ENCODE measurements around the gene SERGEF. TPM values are rescaled to one million over a fixed set of nuclear protein-coding genes. Genes with fewer than 3 reads are reported as not detected.
"Not testable (repeated sequence)": the region's sequence is repeated elsewhere in the genome, so short reads cannot be mapped to it uniquely, and the experiment has no call there.

Gene SERGEF
- total RNA-seq, 4 donors from 2014 or later: 11.8 to 34.7 (median 24.5) TPM

DNA sequence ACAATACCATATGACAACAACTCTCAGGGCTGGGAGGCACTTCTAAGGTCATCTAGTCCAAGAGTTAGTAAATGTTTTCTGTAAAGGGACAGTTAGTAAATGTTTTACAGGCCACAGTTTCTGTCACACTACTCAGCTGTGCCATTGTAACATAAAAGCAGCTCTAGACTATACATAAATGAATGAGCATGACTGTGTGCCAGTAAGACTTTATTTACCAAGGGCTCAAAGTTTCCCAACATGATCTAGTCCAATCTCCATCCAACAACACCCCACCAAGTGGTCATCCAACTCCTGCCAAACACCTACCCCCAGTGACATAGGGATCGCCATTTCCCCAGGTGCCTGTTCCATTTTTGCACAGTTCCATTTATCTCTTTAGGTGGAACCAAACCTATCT lies 12.1 kb downstream of the SERGEF start:
- no peak overlapping the region for H3K27ac ChIP-seq
- in situ Hi-C loops (cut with MboI; ENCODE audit: low sequenced_read_pairs in 4 of 4) (no loop called here), intact Hi-C loops (cut with DNase I; ENCODE audit: low total_unique reads) (no loop called here)
- no peak for DNase-seq
- TF ChIP-seq POLR2A (IDR thresholded peaks at IDR 0.05): no peak
- TF ChIP-seq, protein P1, sequence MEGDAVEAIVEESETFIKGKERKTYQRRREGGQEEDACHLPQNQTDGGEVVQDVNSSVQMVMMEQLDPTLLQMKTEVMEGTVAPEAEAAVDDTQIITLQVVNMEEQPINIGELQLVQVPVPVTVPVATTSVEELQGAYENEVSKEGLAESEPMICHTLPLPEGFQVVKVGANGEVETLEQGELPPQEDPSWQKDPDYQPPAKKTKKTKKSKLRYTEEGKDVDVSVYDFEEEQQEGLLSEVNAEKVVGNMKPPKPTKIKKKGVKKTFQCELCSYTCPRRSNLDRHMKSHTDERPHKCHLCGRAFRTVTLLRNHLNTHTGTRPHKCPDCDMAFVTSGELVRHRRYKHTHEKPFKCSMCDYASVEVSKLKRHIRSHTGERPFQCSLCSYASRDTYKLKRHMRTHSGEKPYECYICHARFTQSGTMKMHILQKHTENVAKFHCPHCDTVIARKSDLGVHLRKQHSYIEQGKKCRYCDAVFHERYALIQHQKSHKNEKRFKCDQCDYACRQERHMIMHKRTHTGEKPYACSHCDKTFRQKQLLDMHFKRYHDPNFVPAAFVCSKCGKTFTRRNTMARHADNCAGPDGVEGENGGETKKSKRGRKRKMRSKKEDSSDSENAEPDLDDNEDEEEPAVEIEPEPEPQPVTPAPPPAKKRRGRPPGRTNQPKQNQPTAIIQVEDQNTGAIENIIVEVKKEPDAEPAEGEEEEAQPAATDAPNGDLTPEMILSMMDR (IDR thresholded peaks at IDR 0.05 in 4 of 5, conservative IDR thresholded peaks at IDR 0.05 in 1 of 5): no peak
- H3K9me3 ChIP-seq: no peaks in the 10 kb centered on the region
- no peak for ATAC-seq
- H3K27me3 ChIP-seq: no peaks in the 10 kb centered on the region
- H3K36me3 ChIP-seq: peaks cover 0 to 51% of the 10 kb centered on the region in 2 donors
- H3K4me1 ChIP-seq: no peaks in the 10 kb centered on the region
- no peak overlapping the region for H3K4me3 ChIP-seq

DNA sequence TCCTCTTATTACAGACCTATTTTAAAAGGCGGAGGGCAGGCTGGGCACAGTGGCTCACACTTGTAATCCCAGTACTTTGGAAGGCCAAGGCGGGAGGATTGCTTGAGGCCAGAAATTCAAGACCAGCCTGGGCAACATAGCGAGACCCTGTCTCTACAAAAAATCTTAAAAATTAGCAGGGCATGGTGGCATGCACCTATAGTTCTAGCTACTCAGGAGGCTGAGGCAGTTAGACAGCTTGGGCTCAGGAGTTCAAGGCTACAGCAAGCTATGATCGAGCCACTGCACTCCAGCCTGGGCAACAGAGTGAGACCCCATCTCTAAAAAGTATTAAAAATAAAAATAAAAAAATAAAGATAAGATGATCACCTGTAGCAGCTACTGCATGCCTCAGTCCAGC lies 12.7 kb downstream of the SERGEF start:
- DNase-seq; H3K4me3 ChIP-seq; H3K27me3 ChIP-seq; in situ Hi-C loops (cut with MboI; ENCODE audit: low sequenced_read_pairs in 4 of 4); H3K27ac ChIP-seq; ATAC-seq; H3K4me1 ChIP-seq; H3K9me3 ChIP-seq; intact Hi-C loops (cut with DNase I; ENCODE audit: low total_unique reads): not testable (repeated sequence)
- peaks cover 0 to 56% of the 10 kb centered on the region in 2 donors for H3K36me3 ChIP-seq

DNA sequence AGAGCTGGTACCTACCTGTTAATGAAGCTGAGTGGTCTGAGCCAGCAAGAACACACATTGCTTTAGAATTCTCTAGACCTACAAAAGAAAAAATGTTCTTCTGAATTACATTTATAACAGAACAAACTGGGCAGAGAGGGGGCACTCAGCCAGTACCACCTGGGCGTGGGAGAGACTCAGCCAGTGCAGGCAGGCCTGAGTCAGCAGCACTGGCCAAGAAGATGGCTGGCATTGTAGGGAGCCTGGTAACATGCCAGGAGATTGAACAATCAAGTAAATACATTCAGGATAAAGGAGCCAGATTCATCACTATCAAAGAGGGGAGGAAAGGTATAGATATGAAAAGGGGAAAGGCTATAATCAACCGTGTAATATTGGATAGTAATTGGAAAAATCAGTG lies 19.9 kb downstream of the SERGEF start:
- intact Hi-C loops (cut with DNase I; ENCODE audit: low total_unique reads) (loop anchor here (5.0 kb wide), 1 partner anchor 114 kb away; the partner anchor contains the start of gene SAAL1), in situ Hi-C loops (cut with MboI; ENCODE audit: low sequenced_read_pairs in 4 of 4) (loop anchor here in 1 of 4 donors (10.0 kb wide), 1 partner anchor 112 kb away; the partner anchor contains the start of gene SAAL1)
- no peak overlapping the region for H3K4me3 ChIP-seq
- no peaks in the 10 kb centered on the region for H3K27me3 ChIP-seq
- peaks cover 0 to 10% of the 10 kb centered on the region in 2 donors for H3K4me1 ChIP-seq
- H3K36me3 ChIP-seq: peaks cover 0 to 13% of the 10 kb centered on the region in 2 donors
- ATAC-seq: no peak
- no peak for TF ChIP-seq POLR2A (IDR thresholded peaks at IDR 0.05)
- TF ChIP-seq, protein P1 (IDR thresholded peaks at IDR 0.05 in 4 of 5, conservative IDR thresholded peaks at IDR 0.05 in 1 of 5): no peak
- no peak for DNase-seq
- H3K9me3 ChIP-seq: no peaks in the 10 kb centered on the region
- H3K27ac ChIP-seq: no peak overlapping the region

DNA sequence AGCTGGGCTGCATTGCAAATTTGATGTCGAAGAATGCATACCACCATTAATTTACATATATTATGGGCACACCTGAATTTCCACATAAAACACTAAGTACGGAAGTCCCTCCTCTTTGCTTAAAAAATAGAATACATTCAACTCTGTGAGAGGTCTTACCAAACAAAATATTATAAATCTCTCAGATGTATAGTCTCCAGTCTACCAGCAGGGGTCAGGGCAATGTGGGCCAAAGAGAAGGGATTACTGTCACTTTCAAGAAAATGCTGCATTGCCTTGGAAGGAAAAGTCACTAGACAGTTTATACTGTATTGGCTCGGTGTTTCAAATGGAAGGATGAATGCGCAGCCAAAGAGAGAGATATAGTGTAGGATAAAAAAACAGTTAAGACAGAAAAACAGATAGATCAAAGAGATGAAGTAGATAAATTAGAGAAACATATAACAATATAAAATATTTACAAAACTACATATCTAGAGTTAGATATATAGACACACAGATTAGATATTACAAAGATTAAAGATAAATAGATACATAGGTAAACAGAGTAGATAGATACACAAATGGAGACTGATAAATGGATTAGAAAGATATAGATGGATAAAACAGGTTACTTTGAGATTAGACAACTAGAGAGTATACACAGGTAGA lies 20.9 kb downstream of the SERGEF start:
- Histone ChIP-seq H3K36me3 (peaks cover 0 to 8% of the 10 kb centered on the region in 2 donors), H3K4me1 (peaks cover 0 to 11% of the 10 kb centered on the region in 2 donors), H3K27me3 (no peaks in the 10 kb centered on the region), H3K4me3 (no peak overlapping the region), H3K9me3 (no peaks in the 10 kb centered on the region), H3K27ac (no peak overlapping the region)
- ATAC-seq (peak in 1 of 2 donors; percentile 74), DNase-seq (no peak)
- no peak for TF ChIP-seq POLR2A (IDR thresholded peaks at IDR 0.05)
- TF ChIP-seq, protein P1 (IDR thresholded peaks at IDR 0.05 in 4 of 5, conservative IDR thresholded peaks at IDR 0.05 in 1 of 5): peak; percentile 47 to 69 (median 58)
- in situ Hi-C loops (cut with MboI; ENCODE audit: low sequenced_read_pairs in 4 of 4) (loop anchor here in 1 of 4 donors (10.0 kb wide), 1 partner anchor 113 kb away; the partner anchor contains the start of gene SAAL1), intact Hi-C loops (cut with DNase I; ENCODE audit: low total_unique reads) (loop anchor here (5.0 kb wide), 1 partner anchor 115 kb away; the partner anchor contains the start of gene SAAL1)

DNA sequence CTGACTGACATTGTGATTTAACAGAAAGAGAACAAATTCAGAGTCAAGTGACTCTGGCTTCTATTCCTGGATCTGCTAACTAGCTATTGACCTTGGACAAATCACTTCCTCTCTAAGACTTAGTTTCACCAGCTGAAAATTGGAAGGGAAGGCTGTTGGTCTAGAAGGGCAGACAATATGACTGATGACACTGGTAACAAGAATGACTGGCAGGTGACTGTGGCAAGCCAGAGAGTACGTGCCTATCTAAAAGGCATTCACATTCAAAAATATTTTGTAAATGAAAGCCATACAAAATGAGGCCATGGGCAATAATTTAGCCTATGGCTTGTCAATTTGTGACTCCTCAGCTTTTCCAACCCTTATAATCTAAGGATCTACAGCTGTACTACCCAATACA lies 23.5 kb downstream of the SERGEF start:
- Histone ChIP-seq H3K36me3 (no peaks in the 10 kb centered on the region), H3K9me3 (no peaks in the 10 kb centered on the region), H3K27me3 (no peaks in the 10 kb centered on the region), H3K27ac (peak overlapping the region in 1 of 4 donors; percentile 1), H3K4me3 (no peak overlapping the region), H3K4me1 (peaks cover 20 to 32% of the 10 kb centered on the region in 2 donors)
- DNase-seq: no peak
- no peak for ATAC-seq
- in situ Hi-C loops (cut with MboI; ENCODE audit: low sequenced_read_pairs in 4 of 4): loop anchor here in 3 of 4 donors (10.0 kb wide), 2 partner anchors 255 to 395 kb away; partner anchors contain the start of gene KCNC1 (in 1 of the 3)
- intact Hi-C loops (cut with DNase I; ENCODE audit: low total_unique reads): no loop called here
- TF ChIP-seq, protein P1 (IDR thresholded peaks at IDR 0.05 in 4 of 5, conservative IDR thresholded peaks at IDR 0.05 in 1 of 5): no peak
- TF ChIP-seq POLR2A (IDR thresholded peaks at IDR 0.05): no peak
